ENCODE results near the gene ATP6V1F.

DNA sequence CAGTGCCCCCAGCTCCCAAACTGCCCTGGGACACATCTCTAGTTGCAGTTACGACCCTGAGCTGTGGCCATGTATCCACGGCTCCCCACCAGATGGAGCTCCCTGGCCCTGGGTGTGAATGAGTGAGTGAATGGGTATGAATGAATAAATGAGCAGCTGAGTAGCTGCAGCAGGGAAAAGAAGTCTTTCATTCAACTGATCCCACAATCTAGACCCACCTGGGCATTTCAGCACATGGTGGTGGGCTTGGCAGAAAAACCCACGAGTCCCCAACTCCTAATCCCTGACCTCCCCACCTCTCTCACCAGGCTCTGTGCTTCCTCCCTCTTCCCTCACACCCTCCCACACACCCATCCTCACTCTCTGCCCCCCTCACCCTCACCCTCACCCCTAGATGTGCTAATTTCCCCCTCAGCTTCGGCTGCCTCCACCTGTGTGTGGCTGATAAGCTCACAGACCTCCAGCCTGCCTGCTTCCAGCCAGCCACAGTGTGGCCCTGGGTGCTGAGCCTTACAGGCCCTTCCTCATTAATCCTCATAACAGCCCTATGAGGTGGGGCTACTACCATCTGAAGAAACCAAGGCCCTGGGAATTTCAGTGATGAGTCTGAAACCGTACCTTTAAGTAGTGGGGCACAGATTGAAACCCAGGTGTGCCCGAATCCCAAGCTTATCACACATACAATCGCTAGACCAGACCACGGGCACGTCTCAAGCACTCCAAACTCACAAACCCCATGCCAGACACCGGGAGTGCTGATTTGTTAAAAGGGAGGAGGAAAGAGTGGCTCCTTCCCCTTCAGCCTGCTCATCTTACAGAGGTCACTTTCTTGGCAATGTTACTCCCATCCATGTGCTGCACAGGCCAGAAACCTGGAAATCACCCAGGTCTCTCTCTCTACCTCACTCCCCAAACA, 2.2 kb upstream of the ATP6V1F start:
- no peak for TF ChIP-seq EZH2 (IDR thresholded peaks at IDR 0.05; ENCODE audit: borderline replicate concordance, low read length)
- TF ChIP-seq, protein P1, sequence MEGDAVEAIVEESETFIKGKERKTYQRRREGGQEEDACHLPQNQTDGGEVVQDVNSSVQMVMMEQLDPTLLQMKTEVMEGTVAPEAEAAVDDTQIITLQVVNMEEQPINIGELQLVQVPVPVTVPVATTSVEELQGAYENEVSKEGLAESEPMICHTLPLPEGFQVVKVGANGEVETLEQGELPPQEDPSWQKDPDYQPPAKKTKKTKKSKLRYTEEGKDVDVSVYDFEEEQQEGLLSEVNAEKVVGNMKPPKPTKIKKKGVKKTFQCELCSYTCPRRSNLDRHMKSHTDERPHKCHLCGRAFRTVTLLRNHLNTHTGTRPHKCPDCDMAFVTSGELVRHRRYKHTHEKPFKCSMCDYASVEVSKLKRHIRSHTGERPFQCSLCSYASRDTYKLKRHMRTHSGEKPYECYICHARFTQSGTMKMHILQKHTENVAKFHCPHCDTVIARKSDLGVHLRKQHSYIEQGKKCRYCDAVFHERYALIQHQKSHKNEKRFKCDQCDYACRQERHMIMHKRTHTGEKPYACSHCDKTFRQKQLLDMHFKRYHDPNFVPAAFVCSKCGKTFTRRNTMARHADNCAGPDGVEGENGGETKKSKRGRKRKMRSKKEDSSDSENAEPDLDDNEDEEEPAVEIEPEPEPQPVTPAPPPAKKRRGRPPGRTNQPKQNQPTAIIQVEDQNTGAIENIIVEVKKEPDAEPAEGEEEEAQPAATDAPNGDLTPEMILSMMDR (IDR thresholded peaks at IDR 0.05; ENCODE audit: low read length) = peak; percentile 53

Measured in OCI-LY1 (cell line).